MM.1S (cell line): ENCODE measurements around the gene NXF1.

ENCODE experiments used
- EZH2 ChIP-seq: fragments of 300-600 bp; sonication (generic); optimal IDR thresholded peaks from 2 replicates; pipeline ENCODE3; 2017; ENCODE audit warnings: low read depth, mild to moderate bottlenecking, antibody characterized with exemption, low read length, mixed read lengths
- TF ChIP-seq, protein P1 (sequence below): fragments of 300-600 bp; sonication (generic); IDR thresholded peaks from 2 replicates; pipeline ENCODE4 v1.5.1; 2016; ENCODE audit warnings: antibody characterized with exemption, low read length, mixed read lengths

DNA sequence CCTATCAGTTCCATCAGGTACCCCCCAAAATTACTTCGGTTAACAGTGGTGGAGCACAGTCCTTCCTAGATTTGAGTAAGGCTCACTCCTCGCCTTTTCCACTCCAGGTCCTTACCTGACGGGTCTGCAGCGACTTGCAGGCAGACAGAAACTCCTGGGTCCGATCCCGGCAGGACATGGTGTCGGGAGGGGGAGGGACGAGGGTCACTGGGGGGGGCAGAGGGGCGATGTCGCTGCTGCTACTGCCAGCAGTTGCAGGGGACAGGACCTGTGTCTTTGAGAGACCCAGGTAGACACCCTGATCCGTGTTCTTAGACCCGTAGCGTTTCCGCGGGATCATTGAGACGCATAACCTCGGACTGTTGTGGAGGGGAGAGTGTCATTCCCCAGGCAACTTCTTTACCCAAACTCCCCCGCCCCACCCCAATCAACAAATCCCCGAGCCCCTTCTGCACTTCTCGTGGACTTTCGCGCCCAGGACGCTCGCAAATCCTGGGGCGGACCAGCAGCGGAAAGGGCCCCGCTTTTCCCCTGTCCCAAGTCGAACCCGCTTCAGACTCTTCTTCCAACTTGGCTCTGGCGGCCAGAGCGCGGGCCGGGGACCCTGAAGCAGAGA lies 25.8 kb upstream of the NXF1 start:
- TF ChIP-seq EZH2 = no peak
- TF ChIP-seq, protein P1, sequence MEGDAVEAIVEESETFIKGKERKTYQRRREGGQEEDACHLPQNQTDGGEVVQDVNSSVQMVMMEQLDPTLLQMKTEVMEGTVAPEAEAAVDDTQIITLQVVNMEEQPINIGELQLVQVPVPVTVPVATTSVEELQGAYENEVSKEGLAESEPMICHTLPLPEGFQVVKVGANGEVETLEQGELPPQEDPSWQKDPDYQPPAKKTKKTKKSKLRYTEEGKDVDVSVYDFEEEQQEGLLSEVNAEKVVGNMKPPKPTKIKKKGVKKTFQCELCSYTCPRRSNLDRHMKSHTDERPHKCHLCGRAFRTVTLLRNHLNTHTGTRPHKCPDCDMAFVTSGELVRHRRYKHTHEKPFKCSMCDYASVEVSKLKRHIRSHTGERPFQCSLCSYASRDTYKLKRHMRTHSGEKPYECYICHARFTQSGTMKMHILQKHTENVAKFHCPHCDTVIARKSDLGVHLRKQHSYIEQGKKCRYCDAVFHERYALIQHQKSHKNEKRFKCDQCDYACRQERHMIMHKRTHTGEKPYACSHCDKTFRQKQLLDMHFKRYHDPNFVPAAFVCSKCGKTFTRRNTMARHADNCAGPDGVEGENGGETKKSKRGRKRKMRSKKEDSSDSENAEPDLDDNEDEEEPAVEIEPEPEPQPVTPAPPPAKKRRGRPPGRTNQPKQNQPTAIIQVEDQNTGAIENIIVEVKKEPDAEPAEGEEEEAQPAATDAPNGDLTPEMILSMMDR = no peak
